Astrocyte (in vitro differentiated cells and primary cell): Measurements from ENCODE around the gene GPSM3.

Experiments used
- CTCF ChIP-seq: IDR thresholded peaks from 2 replicates; pipeline ENCODE4 v1.5.1; 2011; ENCODE audit warnings: low read depth, mild to moderate bottlenecking, inconsistent platforms, low read length, moderate library complexity; ENCODE audit not compliant: insufficient read depth
- EZH2 ChIP-seq: IDR thresholded peaks from 2 replicates; pipeline ENCODE4 v1.6.1; 2012; ENCODE audit warnings: mild to moderate bottlenecking, low read length, inconsistent platforms; ENCODE audit not compliant: insufficient read depth

GRCh38 chr6:32164295-32164694 lies 28.1 kb downstream of the GPSM3 start, which contains the start of gene EGFL8:
- no peak for TF ChIP-seq CTCF
- no peak for TF ChIP-seq EZH2
